Ammon's horn (tissue), 1 donor: Measurements from ENCODE around the gene SPATS2.
A peak's percentile ranks its signal among the peaks of the same experiment; 100 is the strongest.
"Not testable (repeated sequence)": the region's sequence is repeated elsewhere in the genome, so short reads cannot be mapped to it uniquely, and the experiment has no call there.

Source experiments
- DNase-seq: peaks from one replicate; pipeline ENCODE4 v3.0.0-alpha.2; 2016; ENCODE audit warnings: low spot score

SPATS2 gene

DNA sequence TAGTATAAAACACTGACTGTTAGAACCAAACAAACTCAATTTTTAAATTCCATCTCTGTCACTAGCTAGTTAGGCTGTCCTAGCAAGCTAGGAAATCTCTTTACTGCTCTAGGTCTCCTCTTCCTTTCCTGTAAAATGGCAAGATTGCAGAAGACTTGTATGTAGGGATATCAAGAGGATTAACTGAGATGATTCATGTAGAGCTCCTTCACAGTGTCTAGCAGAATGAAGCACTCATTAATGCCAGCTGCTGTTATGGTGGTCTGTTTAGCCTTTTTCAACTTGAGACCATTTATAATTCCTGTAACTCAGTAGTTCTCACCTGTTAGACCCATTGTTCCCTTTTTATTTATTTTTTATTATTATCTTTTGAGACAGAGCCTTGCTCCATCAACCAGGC lies 103.7 kb downstream of the SPATS2 start:
- no peak for DNase-seq

DNA sequence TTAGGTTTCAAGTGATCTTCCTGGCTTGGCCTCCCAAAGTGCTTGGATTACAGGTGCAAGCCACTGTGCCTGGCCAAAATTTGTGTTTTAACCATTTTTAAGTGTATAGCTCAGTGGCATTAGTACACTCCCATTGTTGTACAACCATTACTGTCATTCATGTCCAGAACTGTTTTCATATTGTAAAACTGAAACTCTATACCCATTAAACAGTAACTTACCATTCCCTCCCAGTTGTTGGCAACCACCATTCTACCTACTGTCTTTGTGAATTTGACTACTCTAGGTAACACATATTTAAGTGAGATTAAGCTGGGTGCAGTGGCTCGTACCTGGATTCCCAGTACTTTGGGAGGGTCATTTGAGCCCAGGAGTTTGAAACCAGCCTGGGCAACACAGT lies 104.3 kb downstream of the SPATS2 start:
- DNase-seq = no peak

DNA sequence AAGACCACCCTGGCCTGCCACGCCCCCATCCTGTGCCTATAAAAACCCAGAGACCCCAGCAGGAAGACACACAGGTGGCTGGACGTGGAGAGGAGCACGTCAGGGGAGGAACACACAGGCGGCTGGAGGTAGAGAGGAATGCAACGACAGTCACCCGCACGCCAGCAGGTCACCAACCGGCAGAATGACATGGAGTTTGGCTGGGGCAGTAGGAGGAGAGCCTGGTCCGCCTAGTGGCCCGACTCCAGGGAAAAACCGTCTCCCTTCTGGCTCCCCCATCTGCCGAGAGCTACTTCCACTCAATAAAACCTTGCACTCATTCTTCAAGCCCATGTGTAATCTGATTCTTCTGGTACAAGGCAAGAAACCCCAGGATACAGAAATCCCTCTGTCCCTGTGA lies 108.8 kb downstream of the SPATS2 start:
- no peak for DNase-seq

GRCh38 chr12:49478949-49479664 lies 111.8 kb downstream of the SPATS2 start:
- no peak for DNase-seq

- no peak for DNase-seq
These were observed 115.1 kb downstream of the SPATS2 start for GRCh38 chr12:49482095-49483051.

- DNase-seq = no peak
These were observed 116.4 kb downstream of the SPATS2 start for GRCh38 chr12:49483619-49484018.

DNA sequence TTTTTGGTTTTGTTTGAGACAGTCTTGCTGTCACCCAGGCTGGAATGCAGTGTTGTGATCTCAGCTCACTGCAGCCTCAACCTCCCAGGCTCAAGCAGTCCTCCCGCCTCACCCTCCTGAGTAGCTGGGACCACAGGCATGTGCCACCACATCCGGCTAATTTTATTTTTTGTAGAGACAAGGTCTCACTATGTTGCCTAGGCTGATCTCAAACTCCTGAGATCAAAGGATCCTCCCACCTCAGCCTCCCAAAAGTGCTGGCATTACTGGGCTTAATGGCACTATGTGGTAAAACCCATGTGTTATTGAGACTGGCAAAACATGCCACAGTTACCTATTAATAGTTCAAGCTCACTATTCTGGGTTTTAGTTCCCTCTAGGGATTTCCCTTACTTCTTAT lies 120.3 kb downstream of the SPATS2 start:
- DNase-seq = no peak

DNA sequence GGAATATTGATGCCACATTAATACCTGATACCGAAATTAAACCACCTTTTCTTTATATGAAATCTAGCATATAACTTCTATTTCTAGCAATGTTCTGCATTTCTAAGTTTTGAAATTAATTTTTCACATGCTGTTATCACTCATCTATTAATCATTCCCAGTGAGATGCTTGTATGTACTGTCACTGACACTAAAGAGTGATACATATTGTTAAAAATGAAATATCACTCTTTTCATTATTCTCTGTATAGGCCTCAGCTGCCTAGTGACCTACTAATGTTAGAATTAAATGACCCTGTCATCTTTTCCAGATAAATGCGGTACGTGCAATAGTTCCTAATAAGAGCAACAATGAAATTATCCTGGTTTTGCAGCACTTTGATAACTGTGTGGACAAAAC lies 121.9 kb downstream of the SPATS2 start:
- no peak for DNase-seq

- peak; percentile 7 for DNase-seq
These were observed 122.5 kb downstream of the SPATS2 start for GRCh38 chr12:49489720-49490119.

DNA sequence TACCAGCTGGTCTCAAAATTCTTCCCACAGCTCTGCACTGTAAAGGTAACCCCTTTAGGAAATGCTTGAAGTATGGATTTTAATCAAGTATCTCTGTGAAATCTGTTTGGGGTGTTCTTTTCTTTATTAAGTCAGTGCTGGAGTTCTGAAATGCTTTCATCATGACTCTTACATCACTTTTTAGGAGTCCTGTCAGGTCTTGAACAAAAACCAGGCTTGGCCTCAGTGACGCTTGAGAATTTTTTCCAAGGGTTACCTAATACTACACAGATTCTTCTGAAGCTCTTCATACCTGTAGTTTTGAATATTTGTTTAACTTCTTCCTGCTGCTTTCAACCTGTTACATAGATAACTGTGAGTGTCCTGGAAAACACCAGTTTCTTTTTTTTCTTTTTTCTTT lies 124.6 kb downstream of the SPATS2 start:
- DNase-seq = no peak

DNA sequence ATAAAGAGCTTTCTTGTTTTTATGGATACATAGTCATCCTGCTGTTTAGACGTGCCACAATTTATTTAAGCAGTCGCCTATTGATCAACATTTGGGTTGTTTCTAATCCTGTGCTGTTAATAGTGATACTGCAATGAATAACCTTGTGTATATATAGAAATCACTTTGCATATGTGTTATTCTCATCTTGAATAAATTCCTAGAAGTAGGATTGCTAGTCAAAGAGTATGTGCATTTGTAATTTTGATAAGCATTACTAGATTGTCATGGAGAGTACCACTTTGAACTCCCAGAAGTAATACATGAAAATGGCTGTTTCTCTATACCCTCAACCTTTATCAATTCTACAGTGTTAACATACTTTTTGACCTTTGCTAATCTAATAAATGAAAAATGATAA lies 126.6 kb downstream of the SPATS2 start:
- DNase-seq = no peak

DNA sequence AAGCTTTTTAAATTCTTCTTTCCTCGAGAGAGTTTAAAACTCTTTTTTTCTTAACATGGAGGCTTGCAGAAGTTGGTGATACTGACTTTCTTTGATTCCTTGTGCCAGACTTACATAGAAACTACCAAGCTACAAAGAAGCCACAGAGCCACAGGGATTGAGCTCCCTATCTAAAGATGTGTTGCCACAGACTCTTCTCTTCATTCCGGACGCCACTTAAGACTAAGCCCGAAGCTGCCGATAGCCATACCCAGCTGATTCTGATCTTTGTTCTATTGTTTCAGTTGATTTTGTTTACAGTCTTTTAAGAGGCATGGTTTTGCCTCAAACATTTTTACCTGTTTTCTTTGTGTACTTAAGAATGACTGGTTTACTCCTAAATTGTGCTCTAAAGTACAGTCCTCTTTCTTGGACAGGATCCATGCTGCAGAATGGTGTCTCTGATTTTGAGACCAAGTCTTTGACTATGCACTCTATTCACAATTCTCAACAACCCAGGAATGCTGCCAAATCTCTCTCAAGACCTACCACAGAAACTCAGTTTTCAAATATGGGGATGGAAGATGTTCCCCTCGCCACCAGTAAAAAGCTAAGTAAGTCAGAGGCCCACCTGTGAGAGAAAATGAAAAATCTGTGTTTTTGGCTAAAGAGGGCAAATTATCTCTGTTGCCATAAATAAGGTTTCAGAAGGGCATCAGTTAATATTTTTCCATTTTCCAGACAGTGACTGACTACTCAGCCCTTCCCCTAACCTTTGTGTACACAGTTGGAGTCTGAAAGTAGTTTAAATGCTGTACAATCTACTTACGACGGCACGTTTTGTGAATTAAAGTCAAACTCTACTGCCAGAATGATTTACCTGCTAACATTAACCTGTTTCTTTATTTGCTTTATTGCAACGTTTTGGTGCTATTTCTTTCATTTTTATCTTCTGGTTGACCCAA lies 129.4 kb downstream of the SPATS2 start:
- peak; percentile 18 for DNase-seq

DNA sequence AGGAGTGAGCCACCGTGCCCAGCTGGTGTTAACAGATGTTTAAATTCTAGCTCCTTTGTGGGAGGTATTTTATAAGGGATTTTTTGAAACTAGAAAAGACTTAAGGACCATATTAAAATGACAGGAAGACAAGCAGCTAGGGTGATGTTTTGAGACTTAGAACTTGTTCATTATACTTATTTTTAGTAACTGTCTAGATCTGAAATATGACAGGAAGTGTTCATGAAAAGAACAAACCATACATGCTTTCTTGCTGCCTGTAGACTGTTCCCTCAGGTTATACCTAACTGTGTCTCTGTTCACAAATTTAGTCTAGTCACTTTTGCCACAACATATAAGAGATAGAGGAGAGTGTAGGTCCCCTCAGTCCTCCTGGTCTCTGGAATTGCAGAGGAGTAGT lies 134.6 kb downstream of the SPATS2 start:
- no peak for DNase-seq

- no peak for DNase-seq
These were observed 135.3 kb downstream of the SPATS2 start for GRCh38 chr12:49502590-49502989.

- no peak for DNase-seq
These were observed 136.5 kb downstream of the SPATS2 start for GRCh38 chr12:49503674-49504180.

- no peak for DNase-seq
These were observed 138.4 kb downstream of the SPATS2 start for GRCh38 chr12:49505672-49506071.

DNA sequence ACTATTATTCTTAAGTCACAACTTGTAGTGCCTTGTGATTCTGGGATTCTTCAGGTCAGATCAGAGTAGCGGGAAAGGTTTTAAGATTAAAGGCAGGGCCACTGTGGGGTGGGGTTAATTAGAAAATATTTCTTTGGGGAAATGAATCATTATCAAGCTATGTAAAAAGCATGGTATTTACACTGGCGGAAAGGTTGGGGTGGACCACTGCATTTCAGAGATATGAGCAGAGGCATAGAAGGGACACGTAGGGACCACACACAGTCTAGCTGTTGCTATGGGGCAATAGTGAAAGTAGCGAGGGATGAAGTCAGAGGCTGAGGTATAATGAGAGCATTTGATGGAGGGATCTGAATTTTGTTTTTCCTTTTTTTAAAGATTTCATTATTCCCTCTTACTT lies 139.9 kb downstream of the SPATS2 start:
- no peak for DNase-seq

DNA sequence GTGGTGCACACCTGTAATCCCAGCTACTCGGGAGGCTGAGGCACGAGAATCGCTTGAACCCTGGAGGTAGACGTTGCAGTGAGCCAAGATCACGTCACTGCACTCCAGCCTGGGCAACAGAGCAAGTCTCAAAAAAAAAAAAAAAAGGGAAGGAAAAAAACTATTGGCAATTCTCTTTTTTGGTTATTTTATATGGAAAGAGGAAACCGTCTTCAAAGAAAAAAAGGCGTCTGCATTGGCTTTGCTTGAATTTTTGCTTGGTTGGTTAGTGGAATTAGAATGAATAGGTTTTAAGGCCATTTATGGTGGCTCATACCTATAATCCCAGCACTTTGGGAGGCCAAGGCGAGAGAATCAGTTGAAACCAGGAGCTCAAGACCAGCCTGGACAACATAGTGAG lies 142.4 kb downstream of the SPATS2 start:
- not testable (repeated sequence) for DNase-seq

- DNase-seq = no peak
These were observed 144.1 kb downstream of the SPATS2 start for GRCh38 chr12:49511410-49511809.

DNA sequence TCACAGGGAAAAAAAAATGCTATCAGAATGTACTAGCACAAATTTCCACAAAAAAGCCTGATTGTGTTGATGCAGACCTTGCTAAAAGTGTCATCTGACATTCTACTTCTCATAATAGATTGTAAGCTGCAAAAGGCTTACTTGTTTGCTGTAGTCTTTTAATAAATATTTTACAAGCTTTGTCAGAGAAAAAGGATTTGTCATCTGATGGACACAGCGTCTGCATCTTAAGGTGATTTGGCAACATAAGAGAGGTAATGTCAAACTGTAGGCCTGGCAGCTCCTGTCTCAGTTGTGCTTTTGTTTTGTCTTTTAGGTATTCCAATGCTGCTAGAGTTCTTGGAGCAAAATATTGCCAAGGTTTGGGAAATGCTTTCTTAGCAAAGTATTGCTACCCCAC lies 145.3 kb downstream of the SPATS2 start:
- no peak for DNase-seq

- no peak for DNase-seq
These were observed 148.0 kb downstream of the SPATS2 start for GRCh38 chr12:49515266-49515665.
